NCI-H510A (cell line): Measurements from ENCODE around the gene SUCO.
A peak's percentile ranks its signal among the peaks of the same experiment; 100 is the strongest.
"Not testable (repeated sequence)": the region's sequence is repeated elsewhere in the genome, so short reads cannot be mapped to it uniquely, and the experiment has no call there.

Experiments used
- DNase-seq: peaks from one replicate; lab custom pipeline; 2025; lab: John Stamatoyannopoulos, UW

SUCO gene

GRCh38 chr1:172532700-172533512 lies at the start of gene SUCO:
SUCO (plus strand) TSS chr1:172533150; CDS start chr1:172533436, 286 bp downstream.
- DNase-seq: peak; percentile 96

- DNase-seq: no peak
Observed at GRCh38 chr1:172483448-172483847, 49.5 kb upstream of the SUCO start.

DNA sequence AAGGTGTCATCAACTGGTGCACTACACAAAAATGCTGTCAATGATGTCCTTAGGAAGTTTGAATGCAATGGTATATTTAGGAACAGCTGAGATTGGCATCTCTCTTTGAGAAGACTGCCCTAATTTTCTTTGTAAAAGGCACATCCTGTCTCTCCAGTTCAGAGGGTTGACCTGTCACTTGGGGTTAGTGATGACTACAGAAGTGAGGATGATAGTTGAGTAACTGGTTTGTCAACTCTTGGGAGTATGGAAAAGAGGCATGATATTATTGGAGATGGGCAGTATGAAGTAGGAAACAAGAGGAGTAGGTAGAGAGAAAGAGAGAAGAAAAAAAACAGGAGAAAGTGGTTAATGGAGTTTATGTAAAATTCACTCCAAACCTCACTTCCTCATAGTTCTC lies 48.7 kb upstream of the SUCO start:
- peak; percentile 52 for DNase-seq

- no peak for DNase-seq
Observed at GRCh38 chr1:172485626-172486025, 47.3 kb upstream of the SUCO start.

DNA sequence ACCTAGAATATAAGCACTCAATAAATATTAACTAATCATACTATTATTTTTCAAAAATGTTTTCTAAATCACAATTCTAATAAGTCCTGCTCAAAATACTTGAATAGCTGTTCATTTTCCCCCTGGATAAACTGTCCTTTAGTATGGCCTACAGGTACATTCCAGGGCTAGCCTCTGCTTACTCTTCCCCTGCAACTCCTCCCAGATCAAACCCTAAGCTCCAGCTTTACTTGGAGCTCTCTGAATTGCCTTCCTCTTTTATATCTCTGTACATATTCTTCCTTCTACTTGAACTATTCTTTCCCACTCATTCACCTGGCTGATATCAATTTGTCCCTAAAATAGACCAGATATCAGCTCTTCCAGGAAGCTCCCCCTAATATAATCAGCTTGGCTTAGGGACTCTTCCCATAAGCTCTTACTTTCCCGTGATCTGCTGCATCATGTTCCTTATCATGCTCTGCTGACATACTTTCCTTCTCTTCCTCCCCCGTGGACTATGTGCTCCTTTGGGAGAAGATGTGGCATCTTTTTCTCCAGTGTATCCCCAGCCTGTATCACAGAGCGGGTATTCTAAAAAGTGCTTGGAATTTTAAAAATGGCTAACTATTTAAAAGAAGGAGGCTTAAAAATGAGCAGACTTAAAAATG lies 46.0 kb upstream of the SUCO start:
- DNase-seq: no peak

DNA sequence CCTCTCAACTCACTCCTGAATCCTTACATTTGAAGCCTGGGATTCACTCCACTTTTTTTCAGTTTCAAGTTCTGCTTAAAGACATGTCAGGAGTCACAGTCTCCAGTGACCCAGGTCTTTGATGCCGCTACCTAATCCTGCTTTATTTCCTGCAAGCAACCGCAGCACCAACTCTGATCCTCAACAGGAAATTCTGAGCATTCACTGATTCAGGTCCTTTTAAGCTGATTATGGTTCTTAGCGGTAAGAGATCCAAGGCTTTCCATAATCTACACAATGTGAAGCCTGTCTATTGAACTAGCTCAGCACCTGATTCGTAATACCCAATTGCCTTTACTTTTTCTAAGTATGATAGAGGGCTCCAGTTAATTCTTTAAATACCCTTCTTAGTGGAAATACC lies 45.4 kb upstream of the SUCO start:
- DNase-seq: no peak

GRCh38 chr1:172488393-172488792 lies 44.6 kb upstream of the SUCO start:
- no peak for DNase-seq

DNA sequence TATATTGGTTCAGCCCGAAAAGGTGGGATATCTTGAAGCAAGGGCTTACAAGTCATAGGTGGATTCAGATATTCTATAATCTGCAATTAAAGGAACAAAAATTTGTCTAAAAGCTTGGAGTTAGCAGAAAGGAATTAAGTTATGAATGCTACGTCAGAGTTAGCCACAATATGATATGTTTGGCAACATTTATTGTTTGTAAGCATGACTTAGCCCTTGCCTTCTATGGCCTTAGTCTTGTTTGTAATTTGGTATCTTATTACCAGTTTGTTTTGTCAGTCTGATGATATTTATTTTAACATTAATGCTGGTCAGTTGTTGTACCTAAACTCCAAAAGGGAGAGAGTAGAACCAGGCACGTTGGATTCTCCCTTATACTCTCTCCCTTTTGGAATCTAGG lies 43.1 kb upstream of the SUCO start:
- no peak for DNase-seq

DNA sequence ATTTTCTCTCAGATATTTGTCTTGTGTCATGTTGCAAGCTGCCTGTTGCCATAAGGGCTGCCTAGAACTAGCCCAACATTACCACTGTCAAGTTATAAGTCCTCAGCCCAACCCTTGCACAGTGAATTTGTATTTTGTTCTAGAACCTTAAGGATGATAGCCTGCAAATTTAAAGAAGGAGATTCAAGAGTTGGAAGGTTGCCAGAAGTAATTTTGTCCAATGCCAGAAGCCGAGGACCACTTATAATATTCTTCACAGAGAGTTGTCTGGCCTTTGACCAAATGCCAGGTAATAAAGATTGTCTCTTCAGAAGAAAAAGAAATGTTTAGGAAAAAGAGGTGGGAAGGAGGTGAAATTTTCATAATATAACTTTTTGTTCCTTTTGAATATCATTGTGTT lies 40.5 kb upstream of the SUCO start:
- DNase-seq: no peak

DNA sequence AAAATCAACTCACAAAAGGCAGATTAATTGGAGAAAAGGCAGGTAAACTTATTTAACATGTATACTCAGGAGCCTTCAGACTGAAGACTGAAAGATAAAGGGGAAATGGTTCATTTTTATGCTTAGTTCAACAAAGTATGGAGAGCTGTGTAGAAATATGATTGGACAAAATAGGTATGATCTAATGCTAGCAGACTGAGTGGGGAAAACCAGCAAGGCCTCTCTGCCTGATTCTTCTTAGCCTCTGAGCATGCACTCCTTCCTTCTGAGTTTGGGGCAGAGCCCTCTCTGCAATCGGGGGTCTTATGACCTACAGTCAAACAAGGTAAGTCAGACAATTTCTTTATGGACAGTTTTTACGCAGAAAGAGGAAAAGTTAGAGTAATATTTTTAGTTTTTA lies 38.8 kb upstream of the SUCO start:
- no peak for DNase-seq

- DNase-seq: not testable (repeated sequence)
Observed at GRCh38 chr1:172496127-172496526, 36.8 kb upstream of the SUCO start.

- DNase-seq: no peak
Observed at GRCh38 chr1:172496678-172497077, 36.3 kb upstream of the SUCO start.

- no peak for DNase-seq
Observed at GRCh38 chr1:172497230-172497629, 35.7 kb upstream of the SUCO start.

DNA sequence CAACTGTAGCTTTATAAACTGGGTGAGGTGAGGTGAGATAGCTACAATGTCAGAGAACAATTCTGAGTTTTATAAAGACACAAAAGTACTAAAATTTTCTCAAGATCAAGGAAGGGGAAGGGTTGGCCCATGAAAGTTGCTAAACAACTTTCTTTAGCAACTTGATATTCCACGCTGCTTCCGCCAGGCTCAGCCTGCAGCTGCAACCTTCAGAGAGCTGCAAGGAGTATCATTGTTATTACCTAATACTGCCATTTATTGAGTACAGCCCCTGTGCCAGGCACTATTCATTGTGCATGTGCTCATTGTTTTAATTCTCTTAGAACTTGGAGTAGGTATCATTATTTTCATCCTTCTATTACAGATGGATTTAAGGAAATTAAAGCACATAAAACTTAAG lies 34.1 kb upstream of the SUCO start:
- no peak for DNase-seq

GRCh38 chr1:172499636-172500141 lies 33.3 kb upstream of the SUCO start:
- peak; percentile 72 for DNase-seq

- DNase-seq: no peak
Observed at GRCh38 chr1:172500207-172500606, 32.7 kb upstream of the SUCO start.

- no peak for DNase-seq
Observed at GRCh38 chr1:172507741-172508140, 25.2 kb upstream of the SUCO start.

DNA sequence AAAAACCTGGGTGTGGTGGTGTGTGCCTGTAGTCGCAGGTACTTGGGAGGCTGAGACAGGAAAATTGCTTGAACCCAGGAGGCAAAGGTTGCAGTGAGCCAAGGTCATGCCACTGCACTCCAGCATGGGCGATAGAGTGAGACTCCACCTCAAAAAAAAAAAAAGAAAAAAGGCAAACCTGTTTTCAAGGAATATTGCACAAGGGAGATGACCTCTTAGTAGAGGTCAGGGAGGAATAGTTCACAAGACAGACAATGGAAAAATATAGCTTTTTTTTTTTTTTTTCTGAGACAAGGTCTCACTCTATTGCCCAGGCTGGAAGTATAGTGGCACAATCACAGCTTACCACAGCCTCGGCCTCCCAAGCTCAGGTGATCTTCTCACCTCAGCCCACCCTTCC lies 22.5 kb upstream of the SUCO start:
- no peak for DNase-seq

DNA sequence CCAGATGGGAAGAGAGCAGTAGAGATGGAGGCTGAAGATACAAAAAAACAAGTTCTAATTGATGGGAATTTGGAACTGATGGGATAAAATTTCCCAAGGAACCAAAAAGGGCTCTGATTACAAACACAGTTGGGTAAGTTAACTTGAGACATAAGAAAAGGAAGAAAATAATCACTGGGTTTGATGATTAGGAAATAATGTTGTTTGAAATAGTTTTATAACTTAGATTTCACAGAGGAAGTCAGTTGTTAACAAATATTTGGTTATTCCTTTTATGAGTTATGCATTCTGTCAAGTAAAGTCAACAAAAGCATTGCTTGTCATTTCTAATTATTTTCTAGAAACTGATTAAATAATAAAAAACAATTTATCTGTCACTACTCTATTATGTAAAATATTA lies 20.4 kb upstream of the SUCO start:
- DNase-seq: no peak

DNA sequence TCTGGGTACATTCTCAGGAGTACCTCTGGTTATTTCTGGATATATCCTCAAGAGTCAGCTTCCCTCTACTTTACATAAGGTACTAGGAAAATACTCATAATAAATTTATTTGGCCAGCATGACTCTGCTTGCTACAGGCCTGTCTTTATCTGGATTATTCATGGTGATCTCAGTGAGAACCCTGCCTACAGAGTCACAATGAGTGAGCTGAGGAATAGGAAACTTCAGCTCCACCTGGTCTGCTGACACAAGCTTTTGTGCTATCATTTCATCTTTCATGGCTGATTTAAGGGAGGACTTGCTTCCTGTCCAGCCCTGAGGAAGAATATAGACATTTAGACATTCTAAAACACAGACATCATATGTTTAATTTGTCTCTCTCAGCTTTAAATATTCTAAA lies 19.5 kb upstream of the SUCO start:
- DNase-seq: no peak

DNA sequence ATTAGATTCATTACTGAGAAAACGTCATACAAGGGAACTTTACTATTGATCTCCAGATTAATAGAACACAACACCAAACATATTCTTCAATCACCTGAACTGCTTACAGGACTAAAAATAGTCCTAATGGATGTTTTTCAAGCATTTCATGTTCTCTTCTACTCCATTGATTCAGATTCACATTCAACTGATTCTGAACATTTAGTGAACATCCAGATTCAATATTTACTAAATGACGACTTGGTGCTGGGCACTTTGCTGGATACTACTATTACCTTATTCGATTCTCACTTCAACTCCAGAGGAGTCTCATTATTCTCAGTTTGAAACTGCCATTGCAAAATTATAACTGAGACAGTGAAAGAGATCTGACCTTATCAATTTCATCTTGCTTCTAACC lies 18.8 kb upstream of the SUCO start:
- DNase-seq: no peak

GRCh38 chr1:172515436-172515835 lies 17.5 kb upstream of the SUCO start:
- DNase-seq: no peak

DNA sequence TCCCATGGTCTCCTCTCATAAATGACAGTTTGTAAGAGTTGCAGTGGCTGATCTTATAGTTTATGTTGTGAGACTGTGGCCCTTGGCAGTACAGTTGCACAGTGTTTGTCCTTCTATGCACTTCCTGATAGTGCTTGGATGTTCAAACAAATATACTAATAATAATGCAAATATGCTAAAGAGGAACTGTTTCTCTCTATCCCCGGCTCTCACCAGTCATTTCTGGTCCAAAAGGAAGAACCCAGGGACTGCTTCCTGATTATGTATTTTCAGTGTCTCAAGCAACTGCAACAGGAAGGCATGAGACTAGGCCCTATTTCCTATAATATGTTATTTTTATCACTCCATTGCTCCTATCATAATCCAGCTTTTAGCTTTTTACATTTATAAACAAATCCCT lies 17.0 kb upstream of the SUCO start:
- no peak for DNase-seq

DNA sequence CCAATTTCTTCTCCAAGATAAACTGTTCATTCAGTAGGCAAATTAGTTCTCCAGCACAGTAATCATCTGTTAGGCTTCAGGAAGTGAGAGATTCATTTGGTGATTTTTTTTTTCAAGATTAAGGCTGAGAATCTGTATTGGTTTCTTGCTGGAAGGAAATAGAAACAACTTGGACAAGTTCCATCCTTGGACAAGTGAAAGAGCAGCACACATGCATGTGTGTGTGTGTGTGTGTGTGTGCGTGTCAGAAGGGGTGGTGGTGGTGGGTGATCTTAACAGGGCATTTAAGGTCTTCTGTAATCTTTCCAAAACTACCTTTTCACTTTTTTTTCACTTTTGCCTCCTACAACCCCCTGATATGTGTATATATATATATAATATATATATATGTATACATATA lies 15.9 kb upstream of the SUCO start:
- DNase-seq: no peak
